ENCODE results near the gene FRMPD4.

Gene FRMPD4

DNA sequence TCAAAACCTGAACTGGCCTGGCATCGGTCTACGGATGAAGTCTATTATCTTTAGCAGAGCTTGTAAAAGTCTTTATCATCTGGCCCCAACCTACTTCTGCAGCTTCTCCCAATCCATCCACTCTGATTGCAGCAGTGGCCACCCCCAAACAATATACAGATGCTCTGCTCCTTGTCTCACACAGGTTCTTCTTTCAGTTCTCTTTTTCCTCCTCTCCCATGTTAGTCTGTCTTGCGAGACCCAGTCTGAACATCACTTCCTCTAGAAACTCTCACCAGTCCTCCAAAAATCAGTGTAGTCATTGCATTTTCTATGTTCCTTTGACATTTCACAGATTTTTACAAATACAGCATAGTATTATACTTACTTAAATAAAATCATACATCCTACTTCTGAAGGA lies 163.0 kb downstream of the FRMPD4 start:
- DNase-seq (ENCODE audit: low read depth in 2 of 2), result no peak

DNA sequence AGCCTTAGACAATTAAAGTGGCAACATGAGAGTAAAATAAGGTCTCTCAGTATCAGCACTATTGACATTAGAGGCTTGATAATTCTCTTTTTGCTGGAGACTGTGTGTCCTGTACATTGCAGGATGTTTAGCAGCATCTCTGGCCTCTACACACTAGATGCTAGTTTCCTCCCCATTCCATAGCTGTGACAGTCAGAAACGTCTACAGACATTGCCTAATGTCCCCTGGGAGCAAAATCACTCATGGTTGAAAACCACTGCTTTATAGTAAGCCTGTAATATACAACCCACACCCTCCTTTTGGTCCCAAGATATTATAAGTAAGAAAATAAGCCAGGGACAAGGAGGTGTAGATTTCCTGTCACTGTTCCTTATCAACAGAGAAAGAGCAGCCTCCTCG lies 166.0 kb downstream of the FRMPD4 start:
- DNase-seq (ENCODE audit: low read depth in 2 of 2), result no peak

DNA sequence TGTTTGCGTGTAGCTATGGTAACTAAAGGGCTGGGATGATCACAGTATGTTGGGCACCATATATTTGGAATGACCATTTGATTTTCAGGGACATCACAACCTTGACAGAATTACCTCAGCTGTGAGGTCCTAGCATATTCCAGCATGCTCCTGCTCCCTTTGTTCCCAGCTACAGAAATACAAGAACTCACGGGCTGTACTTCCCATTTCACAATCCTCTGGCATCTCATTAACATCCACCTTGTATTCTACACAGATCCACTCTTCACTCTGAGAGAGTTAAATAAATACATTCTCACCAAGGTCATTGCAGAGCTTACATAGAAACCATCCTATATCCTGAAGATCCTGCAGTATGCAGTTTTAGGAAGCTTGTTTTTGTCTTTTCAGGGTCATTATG lies 169.7 kb downstream of the FRMPD4 start:
- DNase-seq (ENCODE audit: low read depth in 2 of 2), result no peak

DNA sequence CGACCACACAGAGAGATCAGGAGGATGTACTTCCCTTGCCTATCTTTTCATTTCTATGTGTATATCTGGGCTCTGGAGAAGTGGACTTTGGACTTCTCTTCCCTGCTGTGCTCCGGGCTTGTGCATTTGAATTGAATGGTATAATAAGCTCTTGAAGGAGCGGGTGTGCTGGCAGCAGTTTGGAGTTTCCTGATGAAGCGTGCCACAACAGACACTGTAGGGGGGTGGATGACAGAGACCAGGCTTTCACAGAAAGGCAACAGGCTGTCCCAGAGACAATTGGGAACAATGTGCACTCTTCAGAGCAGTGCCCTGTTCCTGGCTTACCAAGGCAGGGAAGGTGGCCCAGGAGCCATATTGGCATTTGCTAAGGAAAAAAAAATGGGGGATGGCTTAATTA lies 170.1 kb downstream of the FRMPD4 start:
- no peak for DNase-seq (ENCODE audit: low read depth in 2 of 2)

DNA sequence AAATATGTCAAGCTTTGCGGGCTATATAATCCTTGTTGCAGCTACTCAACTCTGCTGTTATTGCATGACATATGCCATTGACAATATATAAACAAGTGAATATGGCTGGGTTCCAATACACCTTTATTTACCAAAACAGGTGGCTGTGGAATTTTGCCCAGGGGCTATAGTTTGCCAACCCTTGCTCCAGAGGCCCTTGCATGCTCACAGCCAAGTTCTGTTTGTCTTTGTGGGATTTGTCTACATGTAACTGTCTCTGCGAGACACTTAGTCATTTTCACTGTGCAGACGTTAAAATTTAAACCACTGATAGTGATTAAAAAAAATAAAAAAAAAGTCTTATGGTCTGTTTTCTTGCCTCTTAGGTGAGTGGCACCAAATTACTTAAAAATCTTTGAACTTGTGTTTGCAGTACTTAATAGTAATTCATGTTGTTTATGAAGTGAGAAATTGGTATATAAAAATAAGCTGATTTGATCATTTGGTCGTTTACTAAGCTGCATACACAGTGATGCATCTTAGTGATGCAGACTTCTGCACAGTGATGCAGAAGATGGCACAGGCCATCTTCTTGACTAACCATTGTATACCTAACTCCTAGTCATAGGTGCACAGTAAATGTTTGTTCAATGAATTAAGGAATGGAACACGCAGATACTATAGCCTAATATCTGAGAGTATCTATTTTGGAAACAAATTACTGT lies 170.9 kb downstream of the FRMPD4 start:
- no peak for DNase-seq (ENCODE audit: low read depth in 2 of 2)

DNA sequence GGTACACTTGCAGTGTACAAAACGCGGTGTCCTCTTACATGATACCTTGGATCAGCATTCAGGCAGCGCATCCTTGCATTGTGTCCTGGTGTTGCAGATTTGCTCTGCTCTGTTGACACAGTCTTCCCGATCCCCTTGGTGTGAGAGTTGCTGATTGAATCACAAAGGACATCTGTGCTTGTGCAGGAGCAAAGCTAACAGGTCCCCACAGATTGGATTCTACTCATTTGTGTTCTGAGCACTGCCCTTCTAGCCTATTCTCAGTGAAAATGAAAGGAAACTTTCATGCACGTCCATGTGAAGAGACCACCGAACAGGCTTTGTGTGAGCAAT lies 171.4 kb downstream of the FRMPD4 start:
- no peak for DNase-seq (ENCODE audit: low read depth in 2 of 2)

DNA sequence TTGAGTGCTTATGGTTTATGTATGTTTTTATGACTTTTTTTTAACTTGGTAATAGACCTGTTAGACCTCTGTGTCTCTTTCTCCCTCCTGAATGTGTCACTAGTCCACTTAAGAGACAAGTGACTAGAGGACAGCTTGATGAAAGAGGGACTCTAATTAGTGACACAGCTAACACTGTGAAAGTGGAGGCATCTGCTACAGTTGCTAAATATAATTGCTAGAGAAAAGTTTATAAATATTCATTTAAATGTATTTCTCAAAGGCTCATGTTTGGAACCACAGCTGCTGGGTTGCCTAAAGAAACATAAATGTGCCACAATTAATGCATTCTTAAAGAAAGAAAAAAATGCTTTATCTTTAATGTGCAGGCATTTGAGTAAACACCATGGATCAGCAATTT lies 176.4 kb downstream of the FRMPD4 start:
- DNase-seq (ENCODE audit: low read depth in 2 of 2), result no peak

DNA sequence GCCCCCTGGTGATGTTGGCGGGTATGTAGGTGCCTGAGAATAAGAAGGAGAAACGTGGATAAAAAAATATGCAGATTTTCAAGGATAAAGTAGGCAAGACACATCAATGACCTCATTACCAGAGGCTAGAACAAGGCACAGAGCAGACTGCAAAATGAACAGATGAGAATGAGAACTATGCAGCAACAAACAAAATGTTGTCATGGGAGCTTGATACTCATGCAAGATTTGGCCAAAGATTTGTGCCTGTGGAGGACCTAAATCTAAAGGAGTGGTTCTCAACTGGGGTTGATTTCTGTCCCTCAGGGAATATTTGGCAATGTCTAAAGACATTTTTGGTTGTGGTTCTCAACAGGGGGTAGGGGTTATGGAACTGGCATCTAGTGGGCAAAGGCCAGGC lies 177.3 kb downstream of the FRMPD4 start:
- no peak for DNase-seq (ENCODE audit: low read depth in 2 of 2)

DNA sequence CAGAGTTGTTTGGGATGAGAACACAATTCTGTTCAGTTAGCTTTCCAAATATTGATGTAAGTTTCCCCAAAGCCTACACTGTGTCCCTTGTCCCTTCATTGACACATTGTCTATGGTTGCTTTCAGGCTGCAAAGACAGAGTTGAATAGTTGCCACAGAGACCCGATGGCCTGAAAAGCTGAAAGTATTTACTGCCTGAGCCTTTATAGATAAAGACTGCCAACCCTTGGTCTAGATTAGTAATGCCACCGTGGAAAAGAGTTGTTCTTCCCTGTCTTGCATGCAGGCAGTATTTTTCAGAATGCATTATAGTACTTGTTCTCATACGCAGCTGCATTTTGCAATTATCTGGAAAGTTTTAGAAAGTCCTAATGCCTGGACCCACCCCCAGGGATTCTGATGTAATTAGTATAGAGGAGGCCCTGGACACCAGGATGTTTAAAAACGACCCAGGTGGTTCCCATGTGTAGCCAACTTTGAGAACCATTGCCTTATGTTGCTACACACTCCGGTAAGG lies 180.8 kb downstream of the FRMPD4 start:
- no peak for DNase-seq (ENCODE audit: low read depth in 2 of 2)

DNA sequence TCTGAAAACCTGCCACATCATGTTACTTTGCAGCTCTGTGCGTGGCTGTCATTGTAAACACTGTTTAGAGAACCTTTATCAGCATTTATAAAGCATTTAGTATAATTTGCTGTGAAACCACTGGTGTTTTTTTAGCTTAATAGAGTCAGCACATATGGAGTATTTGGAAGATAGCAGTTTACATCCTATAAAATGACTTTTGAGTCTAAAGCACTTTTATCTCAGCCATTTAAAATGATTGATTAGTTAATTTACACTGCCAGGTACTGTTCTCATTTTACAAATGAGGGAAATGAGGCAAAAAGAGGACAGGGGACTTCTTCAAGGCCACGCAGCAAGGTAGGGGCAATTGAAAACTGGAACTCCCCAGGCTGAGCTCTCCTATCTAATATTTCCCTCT lies 181.7 kb downstream of the FRMPD4 start:
- no peak for DNase-seq (ENCODE audit: low read depth in 2 of 2)

DNA sequence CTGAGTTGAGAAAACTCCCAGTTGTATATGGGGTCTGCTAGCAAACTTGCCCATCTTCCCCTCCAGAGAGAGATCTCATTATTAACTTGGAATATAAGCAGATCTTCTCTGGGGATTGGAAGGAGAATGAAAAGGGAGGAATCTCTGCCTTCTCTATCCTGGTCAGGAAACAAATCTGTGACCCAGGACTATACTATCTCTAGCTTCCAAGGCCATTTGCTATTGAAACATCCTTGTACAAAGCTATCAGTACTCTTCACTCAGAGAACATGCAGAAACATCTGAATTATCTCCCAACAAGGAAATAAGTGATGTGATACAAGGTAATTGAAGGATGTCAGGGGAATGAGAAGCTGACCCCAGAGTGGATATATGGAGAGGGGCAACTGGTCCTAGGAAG lies 183.8 kb downstream of the FRMPD4 start:
- no peak for DNase-seq (ENCODE audit: low read depth in 2 of 2)

DNA sequence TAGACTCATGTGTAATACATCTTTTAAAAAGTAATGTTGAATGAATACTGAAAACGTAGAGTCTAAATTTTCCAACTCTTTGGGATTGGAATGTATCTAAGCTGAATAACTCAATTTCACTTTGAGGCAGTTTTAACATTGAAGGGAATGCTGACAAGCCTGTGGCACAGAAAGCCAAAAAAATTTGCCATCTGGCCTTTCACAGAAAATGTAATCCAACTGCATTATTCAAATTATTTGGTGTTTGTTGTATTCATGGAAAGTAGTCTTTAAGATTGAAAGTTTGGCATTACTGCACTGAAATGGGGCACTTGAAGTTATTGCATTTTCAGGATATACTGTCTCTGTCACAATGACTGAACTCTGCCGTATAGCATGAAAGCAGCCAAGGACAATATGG lies 186.9 kb downstream of the FRMPD4 start:
- no peak for DNase-seq (ENCODE audit: low read depth in 2 of 2)

DNA sequence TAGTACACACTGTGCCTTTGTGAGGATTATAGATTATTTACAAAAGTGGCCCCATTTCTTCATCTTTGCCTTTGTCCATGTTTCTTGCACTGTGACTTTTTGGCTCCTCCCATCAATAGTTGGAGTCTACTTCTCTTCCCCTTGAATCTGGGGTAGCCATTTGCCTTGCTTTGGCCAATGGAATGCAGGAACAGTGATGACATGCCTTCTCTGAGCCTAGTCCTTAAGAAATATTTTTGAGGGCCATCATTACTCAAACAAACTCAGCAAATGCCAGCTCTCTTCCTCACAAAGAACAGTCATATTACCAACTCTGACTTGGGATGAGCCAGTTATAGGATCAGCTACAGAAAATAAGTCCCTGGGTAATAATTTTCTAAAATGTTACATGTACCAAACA lies 189.6 kb downstream of the FRMPD4 start:
- DNase-seq (ENCODE audit: low read depth in 2 of 2), result no peak

DNA sequence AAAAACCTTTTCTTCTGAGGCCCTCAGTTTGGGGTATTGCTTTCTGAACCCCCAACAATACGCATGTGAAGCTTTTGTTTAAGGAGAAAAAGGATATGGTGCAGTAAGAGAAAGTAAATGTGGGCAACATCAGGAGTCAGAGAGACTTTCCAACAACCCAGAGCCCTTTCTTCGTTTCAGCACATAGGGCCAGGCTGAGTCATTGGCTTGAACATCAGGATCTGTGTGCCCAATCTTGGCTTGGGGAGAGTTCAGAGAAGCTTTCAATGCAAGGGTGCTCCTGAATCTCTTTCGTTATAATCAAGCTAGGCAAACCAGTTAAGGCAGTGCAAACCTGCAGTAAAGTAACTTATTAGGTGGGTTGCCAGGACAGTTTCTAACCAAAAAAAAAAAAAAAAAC lies 191.2 kb downstream of the FRMPD4 start:
- DNase-seq (ENCODE audit: low read depth in 2 of 2), result no peak

DNA sequence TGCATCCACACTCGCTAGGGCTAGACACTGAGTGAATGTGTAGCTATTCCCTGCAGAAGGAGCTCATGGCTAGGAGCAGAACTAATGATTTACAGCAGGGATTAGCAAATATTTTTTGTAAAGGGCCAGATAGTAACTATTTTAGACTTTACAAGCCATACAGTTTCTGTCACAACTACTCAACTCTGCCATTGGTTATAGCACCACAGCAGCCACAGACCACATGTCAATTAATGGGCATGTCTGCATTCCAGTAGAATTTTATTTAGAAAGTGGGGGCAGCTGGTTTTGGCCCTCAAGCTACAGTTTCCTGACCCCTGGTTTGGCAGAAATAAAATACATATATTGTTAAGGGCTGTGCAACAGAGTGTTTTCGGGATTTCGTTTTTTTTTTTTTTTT lies 192.6 kb downstream of the FRMPD4 start:
- DNase-seq (ENCODE audit: low read depth in 2 of 2), result no peak

DNA sequence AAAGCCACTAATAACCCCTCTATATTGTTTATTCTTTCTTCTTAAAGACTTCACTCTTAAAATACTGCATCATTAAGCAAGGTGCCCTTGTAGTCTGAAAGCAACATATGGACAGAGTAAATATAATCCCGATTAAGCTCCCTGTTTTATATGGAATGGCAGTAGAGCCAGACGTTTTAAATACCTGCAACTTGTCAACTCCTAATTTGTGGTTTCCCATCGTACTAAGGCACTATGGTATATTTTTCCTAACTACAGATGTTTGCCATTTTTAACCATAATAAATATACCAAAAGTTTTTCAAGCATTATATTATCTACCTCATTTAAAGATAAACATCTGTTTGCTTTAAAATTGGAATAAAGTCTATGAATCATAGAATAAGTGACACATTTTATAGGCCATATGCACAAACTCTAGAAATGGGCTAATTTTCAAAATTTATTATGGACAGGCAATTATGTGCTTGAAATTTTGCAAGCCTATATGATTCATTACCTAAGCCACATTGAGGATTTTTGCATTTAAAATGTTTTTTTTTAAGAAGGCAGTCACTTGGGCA lies 194.6 kb downstream of the FRMPD4 start:
- no peak for DNase-seq (ENCODE audit: low read depth in 2 of 2)

DNA sequence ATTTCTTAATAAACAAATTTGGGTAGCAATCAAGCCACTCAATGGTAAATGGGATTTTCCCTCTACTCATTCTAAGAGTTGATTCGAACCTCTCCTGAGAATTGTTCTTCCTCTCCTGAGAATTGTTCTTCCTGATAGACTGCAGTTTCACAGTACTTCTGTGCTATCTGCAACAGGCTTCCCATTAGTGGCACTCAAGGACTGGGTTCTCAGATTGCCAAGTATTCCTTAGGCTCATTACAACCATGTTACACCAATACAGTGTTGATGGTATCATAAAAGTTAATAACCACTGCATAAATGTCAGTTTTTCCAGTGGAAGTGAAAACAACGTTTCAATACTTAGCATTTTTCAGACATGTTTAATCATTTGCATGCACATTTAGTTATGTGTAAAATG lies 201.6 kb downstream of the FRMPD4 start:
- DNase-seq (ENCODE audit: low read depth in 2 of 2), result no peak

DNA sequence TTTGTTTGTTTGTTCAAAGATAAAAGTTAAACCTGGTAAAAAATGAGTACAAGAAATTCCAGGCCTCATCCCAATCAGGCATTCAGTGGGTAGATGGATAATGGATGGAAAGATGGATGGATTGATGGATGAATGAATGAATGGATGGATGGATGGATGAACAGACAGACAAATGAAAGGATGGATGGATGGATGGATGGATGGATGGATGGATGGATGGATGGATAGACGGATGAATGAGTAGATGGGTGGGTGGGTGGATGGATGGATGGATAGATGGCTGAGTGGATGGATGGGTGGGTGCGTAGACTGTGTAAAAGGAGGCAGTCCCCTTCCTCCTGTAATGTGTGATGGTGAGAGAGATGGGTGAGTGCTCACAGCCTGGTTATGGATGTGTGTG lies 206.7 kb downstream of the FRMPD4 start:
- no peak for DNase-seq (ENCODE audit: low read depth in 2 of 2)

DNA sequence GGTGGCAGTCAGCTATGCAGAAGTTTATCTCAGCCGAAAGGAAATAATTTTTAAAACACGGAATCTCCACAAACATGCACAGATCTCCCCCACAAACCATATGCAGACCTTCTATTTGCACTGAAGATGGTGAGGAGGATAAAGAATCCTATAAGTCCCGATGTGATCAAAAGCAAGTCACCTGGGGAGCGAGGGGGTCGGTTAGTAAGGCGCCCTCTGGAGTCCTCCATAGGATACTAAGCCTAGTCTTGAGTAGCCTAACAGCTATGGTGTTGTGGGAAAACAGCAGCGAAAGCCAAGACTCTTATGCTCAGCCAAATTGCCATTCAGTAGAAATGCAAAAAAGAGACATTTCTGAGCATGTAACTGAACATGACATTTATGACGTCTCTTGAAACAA lies 210.9 kb downstream of the FRMPD4 start:
- no peak for DNase-seq (ENCODE audit: low read depth in 2 of 2)

DNA sequence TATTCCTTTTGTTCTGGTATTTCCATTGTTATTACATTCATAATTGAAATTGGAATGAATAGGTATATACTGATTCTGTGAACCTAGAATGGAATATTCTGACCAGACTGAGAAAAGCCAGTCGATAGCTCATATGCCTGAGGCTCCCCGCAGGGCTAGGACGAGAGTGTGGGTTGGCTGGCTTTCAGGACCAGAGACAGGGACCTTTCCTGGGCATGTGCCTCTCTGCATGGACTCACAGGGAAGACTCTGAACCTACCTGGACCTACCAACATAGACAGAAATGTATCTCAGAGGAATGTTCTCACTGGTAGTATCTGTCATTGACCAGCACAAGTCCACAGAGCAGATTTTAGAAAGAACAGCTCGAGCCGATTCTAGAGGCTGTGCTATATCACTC lies 214.6 kb downstream of the FRMPD4 start:
- DNase-seq (ENCODE audit: low read depth in 2 of 2), result no peak

DNA sequence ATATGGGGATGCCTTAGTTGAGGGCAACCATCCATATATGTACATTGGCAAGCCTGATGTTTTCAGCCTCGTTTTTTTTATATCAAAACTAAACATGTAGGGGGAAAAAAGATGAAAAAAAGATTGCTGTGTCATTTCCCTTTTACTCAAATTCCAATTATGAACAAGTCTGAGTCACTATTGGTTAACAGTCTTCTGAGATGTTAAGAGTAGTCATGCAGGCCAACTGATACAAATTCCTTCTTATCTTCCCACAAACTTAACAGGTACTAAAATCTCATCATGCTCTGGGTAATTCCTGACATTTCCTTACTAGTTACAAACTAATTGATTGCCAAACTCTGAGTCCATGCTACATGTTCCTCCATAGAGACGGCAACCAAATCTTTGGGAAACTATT lies 222.1 kb downstream of the FRMPD4 start:
- DNase-seq (ENCODE audit: low read depth in 2 of 2), result no peak

DNA sequence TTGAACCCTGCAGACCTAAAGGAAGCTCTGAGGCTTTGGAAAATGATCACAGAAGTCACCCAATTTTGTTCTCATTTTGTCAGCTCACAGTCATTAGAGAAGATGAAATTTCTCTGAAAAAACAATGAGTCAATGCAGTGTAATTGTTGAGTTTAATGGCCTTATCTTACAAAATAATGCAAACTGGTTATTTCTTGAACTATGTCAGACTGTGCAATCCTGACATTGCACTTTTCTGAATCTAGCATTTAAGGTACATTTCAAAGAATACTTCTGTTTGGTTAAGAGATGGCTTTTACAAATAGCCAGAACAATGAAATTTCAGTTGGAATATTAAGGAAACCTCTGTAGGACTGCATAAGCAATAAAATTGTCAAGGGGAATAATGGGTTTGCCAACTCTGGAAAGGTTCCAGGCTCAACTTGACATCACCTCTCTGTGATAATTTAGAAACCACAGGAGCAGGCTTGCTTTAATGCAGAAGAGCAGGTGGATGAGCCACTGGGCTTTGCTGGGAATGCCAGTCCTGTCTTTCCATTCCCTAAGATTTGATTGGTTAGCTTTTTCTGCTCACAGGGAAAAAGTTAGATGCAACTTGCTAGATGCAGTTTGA lies 222.8 kb downstream of the FRMPD4 start:
- no peak for DNase-seq (ENCODE audit: low read depth in 2 of 2)

DNA sequence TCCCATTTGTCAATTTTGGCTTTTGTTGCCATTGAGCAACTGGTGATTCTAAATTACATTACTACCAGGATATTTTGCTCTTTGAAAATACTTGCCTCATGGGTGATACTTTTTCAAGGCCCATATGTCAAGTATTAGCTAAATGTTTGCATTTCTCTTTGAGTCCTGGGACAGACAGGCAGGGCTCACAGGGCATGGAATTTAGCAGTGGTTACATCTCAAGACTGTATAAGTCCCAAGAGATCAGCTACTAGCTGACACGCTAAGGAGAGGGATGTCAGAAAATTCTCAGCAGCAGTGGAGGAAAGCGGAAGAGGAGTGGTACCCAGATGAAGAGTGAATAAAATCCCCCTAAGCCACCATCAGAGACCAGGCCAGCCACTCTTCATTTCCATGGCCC lies 224.9 kb downstream of the FRMPD4 start:
- DNase-seq (ENCODE audit: low read depth in 2 of 2), result no peak

DNA sequence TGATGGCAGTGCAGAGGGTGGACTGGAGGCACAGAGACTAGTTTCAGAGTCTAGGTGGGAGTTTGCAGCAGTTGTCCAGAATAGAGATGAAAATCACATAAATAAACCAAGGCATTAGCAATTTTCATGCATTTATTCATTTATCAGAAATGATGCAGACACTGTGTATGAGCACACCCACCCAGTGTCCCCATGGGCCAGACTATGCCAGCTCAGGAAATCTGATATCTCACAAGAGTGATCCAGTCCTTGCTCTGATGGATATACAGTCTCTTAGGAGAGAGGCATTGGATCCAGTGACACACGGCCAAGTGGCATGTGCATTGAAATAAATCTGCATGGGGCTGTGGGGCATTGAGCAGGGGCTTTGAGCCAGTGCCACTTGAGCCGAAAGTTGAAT lies 228.2 kb downstream of the FRMPD4 start:
- no peak for DNase-seq (ENCODE audit: low read depth in 2 of 2)

All from activated CD4-positive, alpha-beta T cell treated with anti-CD3 and anti-CD28 coated beads for 24 hours (primary cell).